GM20431 (cell line): Measurements from ENCODE around the gene FNDC3B.
"Not testable (repeated sequence)": the region's sequence is repeated elsewhere in the genome, so short reads cannot be mapped to it uniquely, and the experiment has no call there.

Source experiments
- in situ Hi-C: fragments of 300-500 bp; cut with MseI, MboI; formaldehyde crosslinking; loops from one replicate; pipeline ENCODE4 v1.15.0; 2020; ENCODE audit warnings: low sequenced_read_pairs; ENCODE audit not compliant: unreplicated experiment

FNDC3B gene

GRCh38 chr3:172222478-172223071, 183.2 kb downstream of the FNDC3B start:
- in situ Hi-C loops: no loop called here

DNA sequence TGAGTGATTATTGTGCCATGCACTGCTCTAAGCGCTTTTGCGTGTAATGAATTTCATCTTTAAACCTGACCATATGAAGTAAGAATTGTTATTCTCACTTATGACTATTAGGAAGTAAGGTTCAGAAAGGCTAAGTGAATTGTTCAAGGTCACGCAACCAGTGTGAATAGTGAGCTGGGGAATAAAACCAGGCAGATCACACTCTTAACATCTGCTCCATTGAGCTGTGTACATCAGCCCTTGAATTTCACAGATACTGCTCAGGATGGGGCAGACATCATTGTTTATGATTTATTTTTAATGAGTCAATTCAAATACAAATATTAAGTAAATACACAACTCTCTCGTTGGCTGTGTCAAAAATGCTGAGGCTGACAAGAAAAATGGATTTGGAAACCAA, 184.5 kb downstream of the FNDC3B start:
- in situ Hi-C loops: no loop called here

DNA sequence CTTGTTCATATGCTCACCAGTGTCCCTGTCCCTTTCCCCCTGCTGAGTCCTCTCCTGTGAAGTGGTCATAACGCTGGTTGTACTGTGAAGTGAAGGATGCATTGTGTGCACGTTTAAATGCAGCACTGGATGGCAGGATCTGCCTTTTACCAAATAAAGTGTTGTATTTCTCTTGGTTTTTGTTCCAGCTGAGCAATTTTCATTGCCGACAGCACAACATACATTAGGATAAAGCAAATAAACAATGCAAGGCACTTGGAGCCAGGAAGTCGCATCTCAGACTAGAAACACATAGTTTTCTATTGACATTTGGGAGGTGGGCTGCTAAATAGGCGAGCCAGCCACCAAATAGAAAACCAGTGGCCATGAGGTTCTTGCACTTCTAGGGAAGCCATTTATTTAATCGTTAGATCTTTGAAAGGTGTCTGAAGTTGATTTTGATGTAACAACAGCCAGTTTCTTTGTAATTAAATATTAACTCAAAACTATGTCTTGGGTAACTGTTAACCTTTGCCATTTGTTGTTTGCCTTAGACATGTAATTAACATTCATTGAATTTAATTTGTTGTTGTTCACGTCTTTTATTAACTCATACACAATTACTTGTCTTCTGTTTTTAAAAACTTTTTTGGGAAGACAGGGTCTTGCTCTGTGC, 185.3 kb downstream of the FNDC3B start:
- in situ Hi-C loops: no loop called here

GRCh38 chr3:172225215-172225707, 185.9 kb downstream of the FNDC3B start:
- in situ Hi-C loops: no loop called here

GRCh38 chr3:172226831-172227230, 187.5 kb downstream of the FNDC3B start:
- in situ Hi-C loops: no loop called here

GRCh38 chr3:172227340-172228035, 188.1 kb downstream of the FNDC3B start:
- in situ Hi-C loops: no loop called here

- in situ Hi-C loops: no loop called here
These were observed 188.6 kb downstream of the FNDC3B start for GRCh38 chr3:172228036-172228415.

- in situ Hi-C loops: no loop called here
These were observed 190.1 kb downstream of the FNDC3B start for GRCh38 chr3:172229462-172229861.

GRCh38 chr3:172231318-172231901, 192.0 kb downstream of the FNDC3B start:
- in situ Hi-C loops: no loop called here

DNA sequence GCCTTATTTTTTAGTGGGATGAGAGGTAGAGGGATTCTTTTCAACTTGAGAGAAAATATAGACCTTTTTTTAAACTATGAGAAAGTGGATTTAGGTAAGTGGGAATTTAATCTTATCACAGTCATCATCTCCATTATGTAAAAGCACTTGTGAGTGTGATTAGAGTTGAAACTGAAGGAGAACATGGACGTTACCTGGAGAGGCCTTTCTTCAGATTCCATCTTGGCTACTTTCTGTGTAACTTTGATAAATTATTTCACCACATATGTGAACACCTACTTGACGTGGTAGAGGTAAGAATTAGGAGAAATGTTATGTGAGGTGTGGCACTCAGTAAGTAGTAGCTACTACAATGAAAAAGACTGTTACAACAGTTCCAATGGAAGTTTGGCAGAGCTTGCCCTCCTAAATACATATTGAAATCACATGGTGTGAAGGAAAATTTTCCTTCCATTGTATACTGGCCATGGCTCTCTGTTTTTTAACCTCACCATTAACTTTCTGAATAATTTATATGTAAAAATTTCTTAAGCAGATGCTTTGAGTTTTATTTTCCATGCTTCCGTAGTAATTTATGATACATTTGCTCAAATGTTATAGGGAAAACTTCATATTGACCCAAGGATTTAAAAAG, 193.3 kb downstream of the FNDC3B start:
- in situ Hi-C loops: no loop called here

DNA sequence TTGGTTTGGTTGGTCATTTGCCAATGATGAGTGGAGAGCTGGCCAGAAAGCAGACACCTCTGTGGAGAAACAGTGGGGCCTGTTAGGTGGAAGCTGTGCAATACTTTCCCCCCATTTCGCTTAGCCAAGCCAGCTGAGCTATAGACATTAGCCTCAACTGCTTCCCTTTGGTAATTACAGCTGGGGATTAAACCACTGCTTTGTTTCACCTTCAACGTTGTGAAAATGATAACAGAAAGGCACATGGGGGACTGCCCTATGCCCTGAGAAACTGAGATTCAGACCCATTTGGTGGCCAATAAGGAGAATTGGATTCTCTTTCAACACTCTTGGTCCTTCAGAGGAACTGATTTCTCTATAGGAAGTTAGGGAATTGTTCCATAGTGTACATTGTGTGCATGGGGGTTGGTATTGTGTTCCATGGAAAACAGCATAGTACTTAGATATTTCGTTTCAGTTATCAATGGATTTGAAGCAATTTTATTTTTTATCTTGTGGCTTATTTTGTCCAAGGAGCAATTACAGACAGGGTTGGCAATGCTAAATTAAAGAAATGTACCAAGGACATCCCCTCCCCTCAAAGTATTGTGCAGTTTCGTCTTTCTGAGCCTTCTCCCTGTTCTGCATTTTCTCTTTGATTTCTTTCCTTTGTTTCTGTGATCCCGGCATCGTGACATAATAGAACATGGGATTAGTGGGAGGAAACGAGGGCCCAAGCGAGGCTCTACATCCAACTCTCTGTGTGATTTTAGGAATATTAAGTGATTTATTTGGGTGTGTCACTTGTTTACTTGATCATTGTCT, 194.3 kb downstream of the FNDC3B start:
- in situ Hi-C loops: no loop called here

DNA sequence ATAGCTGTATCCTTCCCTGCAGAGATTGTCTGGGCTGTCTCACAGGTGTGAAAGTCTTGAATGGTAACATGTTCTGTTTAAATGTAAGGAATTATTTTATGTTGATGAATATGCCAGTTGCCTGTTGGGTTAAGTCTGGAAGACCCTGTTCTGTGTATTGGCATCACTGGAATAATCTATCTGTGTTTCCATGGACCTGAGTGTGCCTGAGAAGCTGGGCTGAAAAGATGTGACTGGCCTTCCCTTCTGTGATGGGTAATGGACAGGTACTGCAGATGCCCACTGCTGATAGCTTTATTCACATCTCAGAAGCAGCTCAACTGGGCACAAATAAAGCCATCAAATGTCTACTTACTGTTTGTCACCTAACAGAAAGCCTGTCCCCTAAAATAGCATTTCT, 196.3 kb downstream of the FNDC3B start:
- in situ Hi-C loops: no loop called here

GRCh38 chr3:172236771-172237742, 197.7 kb downstream of the FNDC3B start:
- in situ Hi-C loops: no loop called here

GRCh38 chr3:172238188-172238587, 198.8 kb downstream of the FNDC3B start:
- in situ Hi-C loops: no loop called here

DNA sequence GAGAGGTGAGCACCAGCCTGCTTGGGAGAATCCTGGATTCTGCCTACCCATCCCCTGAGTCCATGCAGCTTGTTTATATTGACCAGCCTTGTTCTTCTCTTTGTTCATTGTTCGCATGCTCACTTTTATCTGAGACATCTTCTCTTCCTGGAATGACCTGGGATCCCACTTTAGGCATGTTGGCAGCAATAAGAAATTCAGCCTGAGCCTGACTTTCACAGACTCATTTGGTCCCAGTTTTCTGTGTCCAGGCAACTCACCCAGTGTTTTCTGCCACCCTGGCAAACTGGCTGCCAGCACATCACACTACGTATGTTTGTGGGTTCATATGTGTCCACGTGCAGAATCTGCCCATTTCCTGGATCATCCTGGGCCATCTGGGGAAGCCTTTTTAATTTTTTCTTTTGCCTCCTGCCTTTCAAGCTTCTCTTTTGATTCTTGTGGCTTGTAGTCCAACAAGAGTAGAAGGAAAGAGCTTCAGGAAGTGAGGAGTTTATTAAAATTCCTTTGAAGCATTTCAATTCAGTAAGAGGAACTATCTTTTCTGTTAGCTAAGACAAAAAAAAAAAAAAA, 199.9 kb downstream of the FNDC3B start:
- in situ Hi-C loops: no loop called here

- in situ Hi-C loops: no loop called here
These were observed 202.0 kb downstream of the FNDC3B start for GRCh38 chr3:172241405-172241804.

GRCh38 chr3:172242471-172242870, 203.1 kb downstream of the FNDC3B start:
- in situ Hi-C loops: not testable (repeated sequence)

DNA sequence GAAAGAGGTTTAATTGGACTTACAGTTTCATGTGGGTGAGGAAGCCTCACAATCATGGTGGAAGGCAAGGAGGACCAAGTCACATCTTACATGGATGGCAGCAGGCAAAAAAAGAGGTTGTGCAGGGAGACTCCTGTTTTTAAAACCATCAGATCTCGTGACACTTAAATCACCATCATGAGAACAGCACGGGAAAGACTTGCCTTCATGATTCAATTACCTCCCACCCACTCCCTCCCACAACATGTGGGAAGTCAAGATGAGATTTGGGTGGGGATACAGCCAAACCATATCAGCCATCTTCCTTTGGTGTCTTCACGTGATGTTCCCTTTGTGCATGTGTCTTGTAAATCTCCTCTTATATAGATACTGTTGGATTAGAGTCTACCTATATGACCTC, 204.0 kb downstream of the FNDC3B start:
- in situ Hi-C loops: not testable (repeated sequence)
